ENCODE results near the gene DENND1A.
"Not testable (repeated sequence)": the region's sequence is repeated elsewhere in the genome, so short reads cannot be mapped to it uniquely, and the experiment has no call there.

The DENND1A gene

GRCh38 chr9:123929870-123930831 is at the start of gene DENND1A:
Gene DENND1A (minus strand): TSS chr9:123930126. CDS start chr9:123929905, 221 bp downstream.
- peak; percentile 91 for DNase-seq

- DNase-seq: no peak
Measured at GRCh38 chr9:123978981-123979380, 49.1 kb upstream of the DENND1A start.

- not testable (repeated sequence) for DNase-seq
Measured at GRCh38 chr9:123976579-123976978, 46.7 kb upstream of the DENND1A start.

DNA sequence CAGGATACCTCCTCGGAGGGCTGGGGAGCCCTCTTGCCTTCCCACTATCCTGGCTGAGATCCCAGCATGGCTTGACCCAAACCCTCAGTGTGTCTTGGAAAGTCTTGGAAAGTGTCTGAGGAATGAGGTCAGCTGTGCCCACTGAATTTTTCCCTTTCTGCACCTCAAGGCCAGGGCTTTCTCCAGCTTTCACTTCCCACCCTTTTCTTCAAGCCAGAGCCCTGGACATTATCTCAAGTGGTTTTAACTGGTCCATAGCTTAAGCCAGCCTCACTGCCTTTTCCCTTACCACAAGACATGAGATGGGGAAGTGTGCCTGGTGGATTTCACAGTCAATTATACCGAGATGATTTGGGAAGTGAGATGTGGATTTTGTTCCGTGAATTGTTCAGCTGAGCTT is 45.9 kb upstream of the DENND1A start:
- DNase-seq: no peak

DNA sequence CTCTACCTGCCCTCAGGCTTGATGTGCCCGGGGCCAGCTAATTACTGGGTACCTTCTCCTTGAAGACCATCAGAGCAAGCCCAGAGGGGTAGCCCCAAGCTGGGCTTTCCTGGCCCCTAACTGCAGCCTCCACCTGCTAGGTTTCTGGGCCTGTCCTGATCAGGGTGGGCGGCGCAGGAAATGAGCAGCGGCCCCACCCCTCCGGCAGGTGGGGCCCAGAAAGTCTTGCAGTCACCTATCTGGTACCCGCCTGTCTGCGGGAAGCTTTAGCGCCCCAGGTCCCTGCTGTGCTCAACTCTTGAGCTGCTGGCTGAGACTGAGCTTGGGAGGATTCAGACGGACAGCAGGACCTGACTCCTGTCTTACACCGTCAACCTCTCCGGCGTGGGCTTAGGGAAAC is 44.5 kb upstream of the DENND1A start:
- no peak for DNase-seq

DNA sequence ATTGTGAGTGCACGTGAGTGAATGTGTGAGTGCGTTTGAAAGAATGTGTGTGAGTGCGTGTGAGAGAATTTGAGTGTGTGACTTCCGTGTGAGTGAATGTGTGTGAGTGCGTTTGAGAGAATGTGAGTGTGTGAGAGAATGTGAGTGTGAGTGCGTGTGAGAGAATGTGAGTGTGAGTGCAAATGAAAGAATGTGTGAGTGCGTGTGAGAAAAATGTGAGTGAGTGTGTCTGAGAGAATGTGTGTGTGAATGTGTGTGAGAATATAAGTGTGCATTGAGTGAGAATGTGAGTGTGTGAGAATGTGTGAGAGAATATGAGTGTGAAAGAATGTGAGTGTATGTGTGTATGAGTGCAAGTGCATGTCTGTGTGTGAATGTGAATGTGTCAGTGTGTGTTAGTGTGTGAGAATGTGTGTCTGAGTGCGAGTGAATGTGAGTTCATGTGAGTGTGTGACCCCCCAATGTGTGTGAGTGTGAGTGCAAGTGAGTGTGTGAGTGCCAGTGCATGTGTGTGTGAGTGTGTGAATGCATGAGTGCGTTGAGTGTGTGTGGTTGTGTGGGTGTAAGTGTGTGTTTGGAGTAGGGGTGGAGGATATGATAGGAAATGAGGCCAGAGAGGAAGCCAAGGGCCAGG is 43.8 kb upstream of the DENND1A start:
- DNase-seq: no peak

DNA sequence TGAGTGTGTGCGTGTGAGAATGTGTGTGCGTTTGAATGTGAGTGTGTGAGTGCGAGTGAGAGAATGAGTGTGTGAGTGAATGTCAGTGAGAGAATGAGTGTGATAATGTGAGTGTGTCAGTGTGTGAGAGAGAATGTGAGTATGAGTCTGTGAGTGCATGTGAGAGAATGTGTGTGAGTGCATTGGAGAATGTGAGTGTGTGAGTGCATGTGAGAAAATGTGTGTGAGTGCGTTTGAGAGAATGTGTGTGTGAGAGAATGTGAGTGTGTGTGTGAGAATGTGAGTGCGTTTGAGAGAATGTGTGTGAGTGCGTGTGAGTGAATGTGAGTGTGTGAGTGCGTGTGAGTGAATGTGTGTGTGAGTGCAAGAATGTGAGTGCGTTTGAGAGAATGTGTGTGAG is 42.7 kb upstream of the DENND1A start:
- no peak for DNase-seq

DNA sequence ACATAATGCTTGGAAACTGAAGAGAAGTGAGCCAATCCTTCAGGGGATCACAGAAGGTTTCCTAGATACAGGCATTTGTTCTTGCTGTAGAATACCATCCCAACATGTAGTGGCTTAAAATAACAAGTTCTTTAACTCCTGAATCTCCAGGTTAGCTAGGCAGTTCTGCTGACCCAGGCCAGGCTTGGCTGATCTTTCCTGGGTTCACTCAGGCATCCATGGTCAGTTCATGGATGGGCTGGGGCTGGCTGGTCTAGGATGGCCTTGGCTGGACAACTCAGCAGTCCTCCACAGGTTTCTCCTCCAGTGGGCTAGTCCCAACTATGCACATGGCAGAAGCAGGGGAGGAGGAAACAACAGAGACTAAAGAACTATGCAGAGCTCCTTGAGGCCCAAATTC is 37.4 kb upstream of the DENND1A start:
- DNase-seq: no peak

- no peak for DNase-seq
Measured at GRCh38 chr9:123965801-123966686, 36.1 kb upstream of the DENND1A start.

GRCh38 chr9:123964761-123965160 is 34.8 kb upstream of the DENND1A start:
- DNase-seq: no peak

- DNase-seq: no peak
Measured at GRCh38 chr9:123960965-123961364, 31.0 kb upstream of the DENND1A start.

DNA sequence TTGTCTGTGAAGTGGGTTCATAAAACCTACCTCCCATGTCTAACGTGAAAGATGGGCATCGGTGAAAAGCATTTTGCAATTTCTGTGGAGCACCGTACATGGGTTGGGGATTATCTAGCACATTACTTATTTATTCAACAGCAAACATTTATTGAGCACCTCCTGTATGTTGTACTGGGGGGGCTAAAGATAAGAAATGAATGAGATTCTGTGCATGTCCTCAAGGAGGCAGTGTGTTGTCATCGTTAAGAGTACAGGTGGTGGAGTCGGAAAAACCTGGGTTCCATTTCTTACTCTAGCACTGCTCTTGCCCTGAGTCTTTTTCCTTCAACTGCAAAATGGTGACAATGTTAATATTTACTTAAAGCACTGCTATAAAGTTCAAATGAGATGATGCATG is 30.4 kb upstream of the DENND1A start:
- no peak for DNase-seq

DNA sequence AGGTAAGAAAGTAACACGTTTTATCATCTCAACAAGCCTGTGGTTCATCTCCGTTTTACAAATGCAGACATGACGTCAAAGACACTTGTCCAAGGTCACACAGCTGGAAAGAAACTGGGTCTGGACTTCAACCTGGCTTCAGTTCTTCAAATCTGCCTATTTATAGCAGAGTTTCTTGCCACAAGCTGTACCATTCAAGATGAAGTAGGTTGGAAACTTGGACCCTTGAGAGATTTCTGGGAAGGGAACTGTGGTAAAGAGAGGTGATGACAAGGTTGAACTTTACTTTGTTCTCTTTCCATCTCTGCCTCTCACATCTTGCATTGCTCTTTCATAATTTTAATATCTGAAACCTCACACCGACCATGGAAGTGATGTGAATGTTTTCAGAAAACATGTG is 29.9 kb upstream of the DENND1A start:
- no peak for DNase-seq

- no peak for DNase-seq
Measured at GRCh38 chr9:123957731-123958130, 27.8 kb upstream of the DENND1A start.

DNA sequence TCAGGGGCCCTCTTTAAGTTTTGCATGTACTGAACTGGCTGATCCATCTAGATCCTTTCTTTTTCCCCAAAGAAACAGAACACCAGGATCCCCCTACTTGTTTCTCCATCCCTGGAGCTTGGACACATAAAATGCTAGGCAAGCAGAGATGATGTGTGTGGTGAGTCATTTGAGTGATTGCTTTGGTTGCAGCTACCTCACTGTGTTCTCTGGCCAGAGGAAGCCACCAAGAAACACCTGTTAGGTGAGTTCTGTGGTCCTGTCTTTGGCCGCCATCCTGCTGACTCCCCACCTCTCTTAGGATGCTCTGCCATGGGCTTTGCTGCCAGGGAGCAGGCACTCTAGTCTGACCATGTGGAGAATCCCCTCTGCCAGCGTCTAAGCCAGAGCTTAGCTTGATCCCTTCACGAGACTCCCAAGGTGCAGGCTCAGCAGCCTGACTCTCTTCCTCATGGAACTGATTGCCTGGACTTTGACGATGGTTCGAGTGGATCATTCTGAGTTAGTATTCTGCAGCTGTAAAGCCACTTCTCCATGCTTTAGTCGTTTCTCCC is 27.3 kb upstream of the DENND1A start:
- no peak for DNase-seq

- no peak for DNase-seq
Measured at GRCh38 chr9:123955637-123956036, 25.7 kb upstream of the DENND1A start.

GRCh38 chr9:123954518-123955280 is 24.8 kb upstream of the DENND1A start:
- DNase-seq: no peak

DNA sequence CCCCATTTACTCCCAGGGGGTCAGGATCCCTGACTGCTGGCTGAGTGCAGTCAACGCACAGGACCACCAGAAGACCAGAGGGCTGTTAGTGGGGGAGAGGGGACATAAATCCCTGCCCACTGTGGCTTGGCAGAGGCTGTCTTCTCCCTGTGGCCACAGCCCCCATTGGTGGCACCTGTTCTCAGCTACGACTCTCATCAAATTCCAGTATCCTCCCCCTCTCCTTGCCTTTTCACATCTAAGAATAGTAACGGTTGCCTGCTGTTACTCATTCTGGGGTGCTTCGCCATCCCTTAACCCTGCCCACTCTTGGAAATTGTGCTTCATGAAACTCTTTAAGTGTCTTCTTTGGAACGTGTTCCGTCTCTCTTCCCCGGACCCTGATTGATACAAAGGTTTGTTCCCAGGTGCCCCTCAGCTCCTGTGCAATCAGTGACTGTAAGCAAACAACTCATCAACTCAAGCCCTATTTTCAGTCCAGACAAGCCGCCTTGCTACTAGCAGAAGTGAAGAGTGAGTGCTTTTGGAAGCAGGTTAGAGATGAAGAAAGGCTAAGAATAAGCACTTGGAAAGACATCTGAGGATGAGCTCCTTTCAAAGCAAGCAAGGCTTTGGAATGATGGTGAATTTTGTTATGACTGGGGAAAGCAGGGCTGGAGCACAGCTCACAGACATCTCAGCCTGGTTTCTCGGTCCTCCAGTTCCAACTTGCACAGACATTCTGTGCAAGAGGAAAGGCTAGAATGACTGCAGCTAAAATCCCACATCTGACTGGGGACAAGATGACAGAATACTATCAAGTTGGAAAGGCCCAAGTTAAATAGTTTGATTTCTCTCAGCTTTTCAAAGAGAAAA is 22.9 kb upstream of the DENND1A start:
- DNase-seq: no peak

- no peak for DNase-seq
Measured at GRCh38 chr9:123948286-123948685, 18.4 kb upstream of the DENND1A start.

DNA sequence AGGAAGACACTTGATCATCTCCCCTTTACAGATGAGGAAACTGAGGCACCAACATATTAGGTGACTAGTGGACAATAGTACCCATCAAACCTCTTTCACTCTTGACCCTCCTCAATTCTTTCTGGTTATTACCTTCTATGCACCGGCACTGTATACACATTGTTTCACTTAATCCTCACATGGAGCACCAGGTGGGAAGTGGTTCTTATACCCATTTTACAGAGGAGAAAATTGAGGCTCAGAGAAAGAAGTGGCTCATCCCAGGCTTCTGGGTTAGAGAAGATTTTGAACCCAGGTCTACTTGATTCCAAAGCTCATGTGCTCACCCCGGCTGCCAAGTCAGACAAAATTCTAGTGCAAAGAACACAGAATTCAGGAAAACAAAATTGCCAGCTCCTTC is 17.4 kb upstream of the DENND1A start:
- no peak for DNase-seq

All from CD4-positive, alpha-beta T cell treated with Interleukin-15 for 1 hour (primary cell).